Natural killer cell (primary cell): ENCODE data around the gene SNPH. TPM values are rescaled to one million over a fixed set of nuclear protein-coding genes. Genes with fewer than 3 reads are reported as not detected.

Source experiments
- ATAC-seq, 3 donors: fragments of 150-1000 bp in 2 of 3; fragments of 200-7000 bp in 1 of 3; cut with Tn5 transposase; 1 replicate in 1 of 3; 2 replicates in 2 of 3; pipeline ENCODE4 v1.10.0; 2021; ENCODE audit warnings: mild to moderate bottlenecking in 2 of 3, moderate library complexity in 2 of 3
- DNase-seq, 2 donors: peaks; one replicate each; pipeline versions ENCODE4 v3.0.0 to v3.0.0-alpha.2; 2013 to 2021; ENCODE audit warnings: mixed read lengths in 1 of 2
- H3K27ac ChIP-seq: one replicate; pipeline ENCODE4 v1.5.1; 2013; ENCODE audit warnings: mild to moderate bottlenecking, low read length
- H3K27me3 ChIP-seq: one replicate; pipeline ENCODE4 v1.6.1; 2013; ENCODE audit warnings: low read length; ENCODE audit not compliant: control insufficient read depth, insufficient read depth
- H3K36me3 ChIP-seq: one replicate; pipeline ENCODE4 v1.6.1; 2013; ENCODE audit warnings: low read length; ENCODE audit not compliant: control insufficient read depth, insufficient read depth
- H3K4me1 ChIP-seq: one replicate; pipeline ENCODE4 v1.6.1; 2013; ENCODE audit warnings: low read length; ENCODE audit not compliant: control insufficient read depth, insufficient read depth
- H3K4me3 ChIP-seq: one replicate; pipeline ENCODE4 v1.5.1; 2013; ENCODE audit warnings: low read length
- H3K9me3 ChIP-seq: one replicate; pipeline ENCODE4 v1.6.1; 2013; ENCODE audit warnings: low read length; ENCODE audit not compliant: control insufficient read depth, insufficient read depth
- H3K27ac Mint-ChIP-seq, 2 donors: one replicate each; pipeline ENCODE4 v1.8.0; 2022; ENCODE audit warnings: mild to moderate bottlenecking in 2 of 2, mixed read lengths in 2 of 2, moderate library complexity in 1 of 2
- H3K27me3 Mint-ChIP-seq, 2 donors: one replicate each; pipeline ENCODE4 v1.8.0; 2022; ENCODE audit warnings: low read depth in 2 of 2, mixed read lengths in 2 of 2
- H3K36me3 Mint-ChIP-seq: one replicate; pipeline ENCODE4 v1.8.0; 2022; ENCODE audit warnings: mixed read lengths
- H3K4me1 Mint-ChIP-seq, 2 donors: one replicate each; pipeline ENCODE4 v1.8.0; 2022; ENCODE audit warnings: mixed read lengths in 2 of 2
- H3K4me3 Mint-ChIP-seq: one replicate; pipeline ENCODE4 v1.8.0; 2022; ENCODE audit warnings: mild to moderate bottlenecking, moderate library complexity, mixed read lengths
- H3K9me3 Mint-ChIP-seq, 2 donors: one replicate each; pipeline ENCODE4 v1.8.0; 2022; ENCODE audit warnings: mixed read lengths in 2 of 2
- CTCF ChIP-seq: fragments of 200-600 bp; IDR thresholded peaks from one replicate; pipeline ENCODE4 v1.8.0; 2022; ENCODE audit warnings: antibody characterized with exemption
- WGBS: methylation state at CpG from one replicate; pipeline ENCODE4 v1.1.7; 2013; ENCODE audit warnings: missing lambda C conversion rate; ENCODE audit not compliant: insufficient coverage; 5-methylcytosine and 5-hydroxymethylcytosine counted together
- intact Hi-C: fragments of 100-400 bp; cut with micrococcal nuclease; formaldehyde crosslinking; loops from one replicate; pipeline ENCODE4 v1.14.2; 2022
- total RNA-seq, 4 donors: library from RNA; stranded (reverse); fragments of 120-200 nt in 1 of 4; gene quantifications; one replicate each; pipeline versions ENCODE4 v1.2.3 to v1.2.4, GENCODE V29; 2013 to 2022

SNPH gene
- total RNA-seq, 3 donors from 2014 or later (not counting 1 experiment from before 2014, with no cell fraction given): 3.1 to 5.9 (median 5.8) TPM

GRCh38 chr20:1327827-1328679, 62.0 kb downstream of the SNPH start:
- intact Hi-C loops: no loop called here
- Mint-ChIP-seq H3K36me3 (no peaks in the 10 kb centered on the region), H3K4me3 (no peak overlapping the region), H3K4me1 (peaks cover 0 to 13% of the 10 kb centered on the region in 2 donors), H3K9me3 (no peaks in the 10 kb centered on the region), H3K27ac (peak overlapping the region in 1 of 2 donors; percentile 6), H3K27me3 (no peaks in the 10 kb centered on the region)
- ATAC-seq (no peak), DNase-seq (no peak)
- no peak for TF ChIP-seq CTCF
- Histone ChIP-seq H3K36me3 (peaks cover 4% of the 10 kb centered on the region), H3K27me3 (no peaks in the 10 kb centered on the region), H3K9me3 (no peaks in the 10 kb centered on the region), H3K27ac (no peak overlapping the region), H3K4me1 (peaks cover 17% of the 10 kb centered on the region), H3K4me3 (no peak overlapping the region)
- WGBS: 96% methylated on average over 7 of the region's 7 CpGs

- Mint-ChIP-seq H3K27me3 (no peaks in the 10 kb centered on the region), H3K27ac (peak within 1 kb of the TSS in 1 of 2 donors; percentile 39), H3K36me3 (no peaks in the 10 kb centered on the region), H3K9me3 (no peaks in the 10 kb centered on the region), H3K4me3 (no peak within 1 kb of the TSS), H3K4me1 (peaks cover 0 to 13% of the 10 kb centered on the region in 2 donors)
- Histone ChIP-seq H3K27ac (no peak within 1 kb of the TSS), H3K4me1 (peaks cover 17% of the 10 kb centered on the region), H3K4me3 (no peak within 1 kb of the TSS), H3K9me3 (no peaks in the 10 kb centered on the region), H3K36me3 (peaks cover 4% of the 10 kb centered on the region), H3K27me3 (no peaks in the 10 kb centered on the region)
- intact Hi-C loops: no loop called here
- no peak for ATAC-seq
- WGBS: 85% methylated on average over 8 of the region's 8 CpGs
- no peak for DNase-seq
- TF ChIP-seq CTCF: no peak
Observed at GRCh38 chr20:1328680-1329330, 62.7 kb downstream of the SNPH start, which contains the start of gene SDCBP2. Gene SDCBP2 (minus strand): TSS chr20:1329139. CDS start chr20:1320416, 8,723 bp downstream.

GRCh38 chr20:1330075-1330830, 64.2 kb downstream of the SNPH start:
- H3K4me1 Mint-ChIP-seq: peaks cover 0 to 13% of the 10 kb centered on the region in 2 donors
- H3K27me3 Mint-ChIP-seq: no peaks in the 10 kb centered on the region
- peaks cover 4% of the 10 kb centered on the region for H3K36me3 ChIP-seq
- no peaks in the 10 kb centered on the region for H3K9me3 Mint-ChIP-seq
- ATAC-seq (no peak), DNase-seq (peak in 1 of 2 donors; percentile 66)
- WGBS: 74% methylated on average over 6 of the region's 6 CpGs
- peaks cover 10% of the 10 kb centered on the region for H3K4me1 ChIP-seq
- H3K27ac ChIP-seq: peak overlapping the region; percentile 10
- no peak overlapping the region for H3K4me3 Mint-ChIP-seq
- H3K9me3 ChIP-seq: no peaks in the 10 kb centered on the region
- H3K4me3 ChIP-seq: no peak overlapping the region
- peak overlapping the region in 1 of 2 donors; percentile 39 for H3K27ac Mint-ChIP-seq
- intact Hi-C loops: no loop called here
- no peak for TF ChIP-seq CTCF
- H3K27me3 ChIP-seq: no peaks in the 10 kb centered on the region
- no peaks in the 10 kb centered on the region for H3K36me3 Mint-ChIP-seq
